K562 (cell line): ENCODE measurements around the gene SLC25A26. TPM values are rescaled to one million over a fixed set of nuclear protein-coding genes. Genes with fewer than 3 reads are reported as not detected.

Experiments
- BMI1 ChIP-seq: fragments of 150-350 bp; IDR thresholded peaks from 2 replicates; pipeline ENCODE4 v1.6.1; 2014; ENCODE audit warnings: low read length
- C11orf30 ChIP-seq: fragments of 450-650 bp; IDR thresholded peaks from 2 replicates; pipeline ENCODE4 v1.6.1; 2016; ENCODE audit warnings: low read depth, mild to moderate bottlenecking
- CTCFL ChIP-seq: IDR thresholded peaks from 2 replicates; pipeline ENCODE4 v1.6.1; 2011; ENCODE audit warnings: borderline replicate concordance, low read depth, mild to moderate bottlenecking, moderate library complexity, low read length; ENCODE audit not compliant: insufficient read depth, poor library complexity, severe bottlenecking
- DPF2 ChIP-seq: fragments of 450-650 bp; IDR thresholded peaks from 2 replicates; pipeline ENCODE4 v1.6.1; 2016
- EWSR1 ChIP-seq: fragments of 450-650 bp; IDR thresholded peaks from 2 replicates; pipeline ENCODE4 v1.6.1; 2018; ENCODE audit warnings: borderline replicate concordance, mild to moderate bottlenecking, low read depth, moderate library complexity; ENCODE audit not compliant: partially characterized antibody
- MAFF ChIP-seq: IDR thresholded peaks from 2 replicates; pipeline ENCODE4 v1.6.1; 2012; ENCODE audit warnings: low read length, improper control_type of control experiment
- MAFG ChIP-seq: fragments of 450-650 bp; conservative IDR thresholded peaks from 2 replicates; pipeline ENCODE4 v1.6.1; 2016; ENCODE audit warnings: missing genetic modification characterization, missing compliant biosample characterization
- NFE2 ChIP-seq: IDR thresholded peaks from 2 replicates; pipeline ENCODE4 v1.6.1; 2014; ENCODE audit warnings: antibody characterized with exemption, low read depth
- NR2C1 ChIP-seq, 2 experiments: fragments of 450-650 bp; IDR thresholded peaks; 2 replicates each; pipeline ENCODE4 v1.6.1; 2017; ENCODE audit warnings: mild to moderate bottlenecking in 2 of 2, antibody characterized with exemption in 1 of 2, inconsistent platforms in 1 of 2, missing compliant biosample characterization in 1 of 2, missing genetic modification characterization in 1 of 2
- PBX2 ChIP-seq, 2 experiments: IDR thresholded peaks in 1 of 2; conservative IDR thresholded peaks in 1 of 2; 2 replicates each; pipeline ENCODE4 v1.6.1; 2016; ENCODE audit warnings: low read depth in 2 of 2, mild to moderate bottlenecking in 1 of 2, missing compliant biosample characterization in 1 of 2, missing genetic modification characterization in 1 of 2, moderate library complexity in 1 of 2
- REST ChIP-seq, 2 experiments: fragments of 450-650 bp; formaldehyde crosslinking in 1 of 2; IDR thresholded peaks; 2 replicates each; pipeline versions ENCODE4 v1.4.0 to v1.6.1; 2014 to 2020; ENCODE audit warnings: mild to moderate bottlenecking in 2 of 2, borderline replicate concordance in 1 of 2, low read depth in 1 of 2
- RFX1 ChIP-seq: fragments of 450-650 bp; IDR thresholded peaks from 2 replicates; pipeline ENCODE4 v1.6.1; 2016; ENCODE audit warnings: mild to moderate bottlenecking, moderate library complexity
- SMAD4 ChIP-seq: fragments of 250-450 bp; sonication (Bioruptor Pico); conservative IDR thresholded peaks from 2 replicates; pipeline ENCODE4 v1.8.0; 2021; ENCODE audit warnings: inconsistent platforms, mild to moderate bottlenecking, moderate library complexity
- ZNF175 ChIP-seq: fragments of 200-800 bp; sonication (Bioruptor generic); IDR thresholded peaks from 2 replicates; pipeline ENCODE4 v1.6.1; 2016; ENCODE audit warnings: low read depth, mild to moderate bottlenecking, missing genetic modification characterization, missing compliant biosample characterization
- polyA plus RNA-seq, 8 experiments: library from polyadenylated mRNA; depleted of rRNA in 4 of 8; stranded (reverse) in 5 of 8; unstranded in 3 of 8; fragments of >200 nt; fragmentation: Nextera tagmentation in 2 of 8; fragmentation: Illumina TruSeq in 1 of 8; extraction: Ambion mirVana in 2 of 8; extraction: Trizol in 1 of 8; gene quantifications; 2 replicates each; pipeline versions ENCODE4 v1.2.1 to v1.2.3, GENCODE V29; 2011 to 2014; ENCODE audit warnings: inconsistent platforms in 1 of 8, missing spikeins in 1 of 8
- total RNA-seq, 7 experiments: library from RNA; depleted of rRNA in 6 of 7; stranded (reverse); fragments of >200 nt in 6 of 7; fragmentation: Illumina TruSeq in 2 of 7; extraction: Trizol in 2 of 7; gene quantifications; 2 replicates each; pipeline versions ENCODE4 v1.2.1 to v1.2.3, GENCODE V29; 2011 to 2021; ENCODE audit warnings: low replicate concordance in 1 of 7

The SLC25A26 gene
- total and polyA plus RNA-seq, 9 of the 15 experiments (the other 6 are each of a cell fraction or from before 2014, with no cell fraction given) = 7.2 to 29.1 (median 12.6) TPM

- TF ChIP-seq REST (IDR thresholded peaks at IDR 0.05; ENCODE audit: borderline replicate concordance) (0 out of 2 replicates have a peak, but pooled peaks have one; percentile 20), REST (CRISPR knock-in tag; IDR thresholded peaks at IDR 0.05; ENCODE audit: low read depth) (no peak), C11orf30 (peak; percentile 87), EWSR1 (no peak), MAFG (tag) (peak; percentile 83), SMAD4 (0 out of 2 replicates have a peak, but pooled peaks have one; percentile 38), MAFF (peak; percentile 68; the same call in 1 of the 2 replicates), BMI1 (no peak), NR2C1 (IDR thresholded peaks at IDR 0.05) (no peak), NR2C1 (tag; IDR thresholded peaks at IDR 0.05) (0 out of 2 replicates have a peak, but pooled peaks have one; percentile 27), RFX1 (no peak), NFE2 (peak; percentile 95), PBX2 (CRISPR knock-in tag; IDR thresholded peaks at IDR 0.05; ENCODE audit: low read depth) (no peak), PBX2 (tag; conservative IDR thresholded peaks at IDR 0.05; ENCODE audit: low read depth) (0 out of 2 replicates have a peak, but pooled peaks have one; percentile 21), ZNF175 (CRISPR knock-in tag) (0 out of 2 replicates have a peak, but pooled peaks have one; percentile 67), CTCFL (no peak), DPF2 (peak; percentile 53; the same call in 1 of the 2 replicates)
These were observed 190.7 kb downstream of the SLC25A26 start (continued) for GRCh38 chr3:66411474-66411873.
